Stomach (tissue), 9 donors: ENCODE measurements around the gene CELF5. TPM values are rescaled to one million over a fixed set of nuclear protein-coding genes. Genes with fewer than 3 reads are reported as not detected.

Experiments
- DNase-seq, 2 donors: peaks; one replicate each; pipeline versions ENCODE4 v3.0.0 to v3.0.0-alpha.2; 2013 to 2019
- H3K27ac ChIP-seq, 5 donors: fragments of 200-600 bp in 4 of 5; sonication (generic) in 4 of 5; one replicate each; pipeline ENCODE4 v1.5.1; 2013 to 2019; ENCODE audit warnings: mild to moderate bottlenecking in 1 of 5, moderate library complexity in 1 of 5
- H3K27me3 ChIP-seq, 3 donors: fragments of 200-600 bp; sonication (generic); one replicate each; pipeline ENCODE4 v1.5.1; 2017 to 2019; ENCODE audit warnings: mixed run types in 1 of 3
- H3K36me3 ChIP-seq, 4 donors: fragments of 200-600 bp; sonication (generic); 1 replicate in 3 of 4; 2 replicates in 1 of 4; pipeline ENCODE4 v1.5.1; 2016 to 2019
- H3K4me1 ChIP-seq, 4 donors: fragments of 200-600 bp; sonication (generic); one replicate each; pipeline ENCODE4 v1.5.1; 2016 to 2019
- H3K4me3 ChIP-seq, 4 donors: fragments of 200-600 bp; sonication (generic) in 3 of 4; one replicate each; pipeline ENCODE4 v1.5.1; 2016 to 2019; ENCODE audit warnings: mild to moderate bottlenecking in 1 of 4
- H3K9me3 ChIP-seq, 4 donors: fragments of 200-600 bp; sonication (generic); one replicate each; pipeline ENCODE4 v1.5.1; 2016 to 2019
- CTCF ChIP-seq, 7 experiments: fragments of 450-650 bp in 4 of 7; fragments of 200-600 bp in 3 of 7; sonication (generic) in 3 of 7; IDR thresholded peaks; one replicate each; pipeline ENCODE4 v1.5.1; 2016 to 2019; ENCODE audit warnings: antibody characterized with exemption in 7 of 7, control low read depth in 2 of 7, mild to moderate bottlenecking in 1 of 7
- EP300 ChIP-seq: sonication (generic); formaldehyde crosslinking; IDR thresholded peaks from one replicate; pipeline ENCODE4 v1.6.1; 2017; ENCODE audit warnings: antibody characterized with exemption
- POLR2A ChIP-seq, 4 donors: fragments of 450-650 bp; IDR thresholded peaks; one replicate each; pipeline ENCODE4 v1.6.1; 2016; ENCODE audit warnings: antibody characterized with exemption in 4 of 4, control low read depth in 2 of 4, mild to moderate bottlenecking in 1 of 4, moderate library complexity in 1 of 4
- POLR2AphosphoS5 ChIP-seq, 3 donors: sonication (generic); formaldehyde crosslinking; IDR thresholded peaks; one replicate each; pipeline ENCODE4 v1.6.1; 2016; ENCODE audit warnings: antibody characterized with exemption in 3 of 3
- WGBS, 5 donors: extraction: QIAGEN DNeasy Blood & Tissue Kit in 3 of 5; methylation state at CpG; one replicate each; pipeline versions ENCODE4 v1.1.5 to v1.1.7; 2013 to 2018; 5-methylcytosine and 5-hydroxymethylcytosine counted together
- intact Hi-C: fragments of 100-400 bp; cut with DNase I; formaldehyde crosslinking; loops from one replicate; pipeline ENCODE4 v1.15.1; 2023; ENCODE audit warnings: low total_unique reads
- polyA plus RNA-seq, 3 donors: library from polyadenylated mRNA; stranded (reverse); fragments of 200-250 nt; gene quantifications; one replicate each; pipeline ENCODE4 v1.2.3, GENCODE V29; 2013
- total RNA-seq, 5 donors: library from RNA; depleted of rRNA; stranded (reverse); fragments of >200 nt; gene quantifications; one replicate each; pipeline versions ENCODE4 v1.1.0 to v1.2.3, GENCODE V29; 2014 to 2016
- donor health status: healthy with polysubstance abuse.
- donor health status: Bipolar disorder and iron deficiency.
- donor health status: healthy.

Gene CELF5
- total and polyA plus RNA-seq, 8 donors, result 0.18 TPM; not detected in 6

GRCh38 chr19:3196064-3196932 lies 28.2 kb upstream of the CELF5 start:
- Histone ChIP-seq H3K27ac (no peak overlapping the region), H3K36me3 (peaks cover 13 to 79% (median 72%) of the 10 kb centered on the region in 4 donors), H3K27me3 (no peaks in the 10 kb centered on the region), H3K9me3 (no peaks in the 10 kb centered on the region), H3K4me1 (no peaks in the 10 kb centered on the region), H3K4me3 (no peak overlapping the region)
- WGBS, 5 donors, result 91 to 95% (median 93%) methylated on average over 33 to 42 of the region's 42 CpGs
- no peak for DNase-seq
- TF ChIP-seq CTCF (IDR thresholded peaks at IDR 0.05) (no peak), EP300 (no peak), POLR2AphosphoS5 (IDR thresholded peaks at IDR 0.05) (no peak), POLR2A (IDR thresholded peaks at IDR 0.05) (no peak)
- intact Hi-C loops, result no loop called here

GRCh38 chr19:3196933-3197205 lies 27.6 kb upstream of the CELF5 start:
- Histone ChIP-seq H3K4me1 (no peaks in the 10 kb centered on the region), H3K27me3 (no peaks in the 10 kb centered on the region), H3K4me3 (no peak overlapping the region), H3K27ac (no peak overlapping the region), H3K36me3 (peaks cover 13 to 81% (median 76%) of the 10 kb centered on the region in 4 donors), H3K9me3 (no peaks in the 10 kb centered on the region)
- 92 to 95% (median 94%) methylated on average over 11 to 14 of the region's 14 CpGs for WGBS, 5 donors
- DNase-seq, result no peak
- intact Hi-C loops, result no loop called here
- TF ChIP-seq POLR2A (IDR thresholded peaks at IDR 0.05) (no peak), POLR2AphosphoS5 (IDR thresholded peaks at IDR 0.05) (no peak), EP300 (no peak), CTCF (IDR thresholded peaks at IDR 0.05) (no peak)

- no peak overlapping the region for H3K4me3 ChIP-seq
These were observed 25.4 kb upstream of the CELF5 start for GRCh38 chr19:3198901-3199700.

More at GRCh38 chr19:3198901-3199700, 25.4 kb upstream of the CELF5 start:
- DNase-seq, result no peak
- H3K36me3 ChIP-seq, result peaks cover 11 to 84% (median 76%) of the 10 kb centered on the region in 4 donors
- intact Hi-C loops, result no loop called here
- no peaks in the 10 kb centered on the region for H3K4me1 ChIP-seq
- 91 to 95% (median 94%) methylated on average over 37 to 43 of the region's 43 CpGs for WGBS, 5 donors
- no peak overlapping the region for H3K27ac ChIP-seq
- TF ChIP-seq EP300 (no peak), CTCF (IDR thresholded peaks at IDR 0.05) (no peak), POLR2A (IDR thresholded peaks at IDR 0.05) (no peak), POLR2AphosphoS5 (IDR thresholded peaks at IDR 0.05) (no peak)
- no peaks in the 10 kb centered on the region for H3K9me3 ChIP-seq
- H3K27me3 ChIP-seq, result no peaks in the 10 kb centered on the region
